Caco-2 (cell line): ENCODE results near the gene RNF6. TPM values are rescaled to one million over a fixed set of nuclear protein-coding genes. Genes with fewer than 3 reads are reported as not detected.

ENCODE experiments used
- BruUV-seq: library from RNA; stranded (reverse); fragments of 400-500 nt; replicated peaks from 2 replicates; lab custom pipeline; 2021; lab: Mats Ljungman, UMichigan
- CTCF ChIA-PET: fragments of 300-600 bp; sonication (Branson Sonifier 250); formaldehyde crosslinking; loops from one replicate; lab custom pipeline; 2022; ENCODE audit warnings: antibody characterized with exemption; lab: Charles Lee
- POLR2A ChIA-PET: fragments of 300-600 bp; sonication (Branson Sonifier 250); formaldehyde crosslinking; loops from one replicate; lab custom pipeline; 2022; ENCODE audit warnings: antibody characterized with exemption; lab: Charles Lee
- DNase-seq, 2 experiments: peaks; one replicate each; pipeline versions ENCODE4 v3.0.0 to v3.0.0-alpha.2; 2020 to 2022
- H3K27me3 ChIP-seq: replicated peaks from 2 replicates; pipeline ENCODE4 v1.6.0; 2011; ENCODE audit warnings: low read length; ENCODE audit not compliant: control insufficient read depth, insufficient read depth
- H3K36me3 ChIP-seq: 2 replicates; pipeline ENCODE4 v1.5.1; 2011; ENCODE audit warnings: low read length; ENCODE audit not compliant: control insufficient read depth, insufficient read depth
- H3K4me1 ChIP-seq: fragments of 250-450 bp; sonication (Bioruptor Pico); 2 replicates; pipeline ENCODE4 v1.5.1; 2020; ENCODE audit warnings: mild to moderate bottlenecking
- H3K4me3 ChIP-seq: 2 replicates; pipeline ENCODE4 v1.5.1; 2011; ENCODE audit warnings: low read depth, mild to moderate bottlenecking, control low read depth, low read length
- H3K9me3 ChIP-seq: fragments of 250-450 bp; sonication (Bioruptor Pico); 2 replicates; pipeline ENCODE4 v1.5.1; 2020; ENCODE audit warnings: mild to moderate bottlenecking, moderate library complexity
- H3K27ac Mint-ChIP-seq: one replicate; pipeline ENCODE4 v1.8.0; 2022; ENCODE audit warnings: mixed read lengths; ENCODE audit not compliant: unreplicated experiment
- H3K27me3 Mint-ChIP-seq: one replicate; pipeline ENCODE4 v1.8.0; 2022; ENCODE audit warnings: mixed read lengths; ENCODE audit not compliant: insufficient read depth, unreplicated experiment
- H3K36me3 Mint-ChIP-seq: one replicate; pipeline ENCODE4 v1.8.0; 2022; ENCODE audit warnings: mild to moderate bottlenecking, mixed read lengths; ENCODE audit not compliant: insufficient read depth, unreplicated experiment
- H3K4me1 Mint-ChIP-seq: one replicate; pipeline ENCODE4 v1.8.0; 2022; ENCODE audit warnings: low read depth, mixed read lengths; ENCODE audit not compliant: unreplicated experiment
- H3K4me3 Mint-ChIP-seq: one replicate; pipeline ENCODE4 v1.8.0; 2022; ENCODE audit warnings: mild to moderate bottlenecking, moderate library complexity, mixed read lengths; ENCODE audit not compliant: unreplicated experiment
- H3K9me3 Mint-ChIP-seq: one replicate; pipeline ENCODE4 v1.8.0; 2022; ENCODE audit warnings: mixed read lengths; ENCODE audit not compliant: unreplicated experiment
- intact Hi-C: fragments of 100-400 bp; cut with micrococcal nuclease; formaldehyde crosslinking; loops from one replicate; pipeline ENCODE4 v1.10.0; 2022; ENCODE audit not compliant: unreplicated experiment
- total RNA-seq: library from RNA; stranded (reverse); gene quantifications from 2 replicates; pipeline ENCODE4 v1.2.3, GENCODE V29; 2022
- TF ChIP-seq, protein P1 (sequence below), 2 experiments: fragments of 200-600 bp in 1 of 2; IDR thresholded peaks; 1 replicate in 1 of 2; 2 replicates in 1 of 2; pipeline versions ENCODE4 v1.5.1 to v1.8.0; 2011 to 2022; ENCODE audit warnings: antibody characterized with exemption in 1 of 2, control low read depth in 1 of 2, inconsistent platforms in 1 of 2, low read depth in 1 of 2, low read length in 1 of 2, mild to moderate bottlenecking in 1 of 2, moderate library complexity in 1 of 2; ENCODE audit not compliant: insufficient read depth in 1 of 2, severe bottlenecking in 1 of 2, unreplicated experiment in 1 of 2

The RNF6 gene
- total RNA-seq, 1 experiment from 2014 or later: 41.4 TPM

DNA sequence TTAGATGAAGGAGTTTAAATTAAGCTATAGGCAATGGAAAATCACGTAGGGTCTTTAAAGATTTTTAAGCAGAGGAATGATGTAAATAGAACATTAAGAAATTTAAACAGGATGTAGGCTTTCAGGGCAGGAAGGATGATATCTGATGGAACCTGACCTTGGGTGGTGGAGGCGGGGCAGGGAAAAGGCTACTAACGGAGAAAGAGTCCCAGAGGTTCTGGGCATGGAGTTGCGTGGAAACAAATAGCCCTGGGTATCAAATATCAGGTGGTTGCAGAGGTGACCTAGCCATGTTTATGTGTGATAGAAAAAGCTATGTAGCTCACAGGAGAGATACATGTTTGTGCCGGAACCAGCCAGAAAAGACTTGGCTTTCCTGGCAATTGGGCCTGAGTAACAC lies 24.0 kb upstream of the RNF6 start:
- BruUV-seq: no TSS peak
- no peak overlapping the region for H3K4me3 Mint-ChIP-seq
- ChIA-PET CTCF (no interaction called here), POLR2A (no interaction called here)
- no peak overlapping the region for H3K4me3 ChIP-seq
- TF ChIP-seq, protein P1, sequence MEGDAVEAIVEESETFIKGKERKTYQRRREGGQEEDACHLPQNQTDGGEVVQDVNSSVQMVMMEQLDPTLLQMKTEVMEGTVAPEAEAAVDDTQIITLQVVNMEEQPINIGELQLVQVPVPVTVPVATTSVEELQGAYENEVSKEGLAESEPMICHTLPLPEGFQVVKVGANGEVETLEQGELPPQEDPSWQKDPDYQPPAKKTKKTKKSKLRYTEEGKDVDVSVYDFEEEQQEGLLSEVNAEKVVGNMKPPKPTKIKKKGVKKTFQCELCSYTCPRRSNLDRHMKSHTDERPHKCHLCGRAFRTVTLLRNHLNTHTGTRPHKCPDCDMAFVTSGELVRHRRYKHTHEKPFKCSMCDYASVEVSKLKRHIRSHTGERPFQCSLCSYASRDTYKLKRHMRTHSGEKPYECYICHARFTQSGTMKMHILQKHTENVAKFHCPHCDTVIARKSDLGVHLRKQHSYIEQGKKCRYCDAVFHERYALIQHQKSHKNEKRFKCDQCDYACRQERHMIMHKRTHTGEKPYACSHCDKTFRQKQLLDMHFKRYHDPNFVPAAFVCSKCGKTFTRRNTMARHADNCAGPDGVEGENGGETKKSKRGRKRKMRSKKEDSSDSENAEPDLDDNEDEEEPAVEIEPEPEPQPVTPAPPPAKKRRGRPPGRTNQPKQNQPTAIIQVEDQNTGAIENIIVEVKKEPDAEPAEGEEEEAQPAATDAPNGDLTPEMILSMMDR (IDR thresholded peaks at IDR 0.05; ENCODE audit: insufficient read depth in 1 of 2, low read depth in 1 of 2, low read length in 1 of 2, severe bottlenecking in 1 of 2, unreplicated experiment in 1 of 2): no peak
- H3K27ac Mint-ChIP-seq: no peak overlapping the region
- no peaks in the 10 kb centered on the region for H3K36me3 ChIP-seq
- no peaks in the 10 kb centered on the region for H3K27me3 ChIP-seq
- H3K4me1 Mint-ChIP-seq: no peaks in the 10 kb centered on the region
- no peaks in the 10 kb centered on the region for H3K9me3 Mint-ChIP-seq
- H3K27me3 Mint-ChIP-seq: no peaks in the 10 kb centered on the region
- DNase-seq: no peak
- H3K9me3 ChIP-seq: peaks cover 8% of the 10 kb centered on the region
- no peaks in the 10 kb centered on the region for H3K36me3 Mint-ChIP-seq
- intact Hi-C loops: no loop called here
- peaks cover 5% of the 10 kb centered on the region; the same call in 1 of the 2 replicates for H3K4me1 ChIP-seq

DNA sequence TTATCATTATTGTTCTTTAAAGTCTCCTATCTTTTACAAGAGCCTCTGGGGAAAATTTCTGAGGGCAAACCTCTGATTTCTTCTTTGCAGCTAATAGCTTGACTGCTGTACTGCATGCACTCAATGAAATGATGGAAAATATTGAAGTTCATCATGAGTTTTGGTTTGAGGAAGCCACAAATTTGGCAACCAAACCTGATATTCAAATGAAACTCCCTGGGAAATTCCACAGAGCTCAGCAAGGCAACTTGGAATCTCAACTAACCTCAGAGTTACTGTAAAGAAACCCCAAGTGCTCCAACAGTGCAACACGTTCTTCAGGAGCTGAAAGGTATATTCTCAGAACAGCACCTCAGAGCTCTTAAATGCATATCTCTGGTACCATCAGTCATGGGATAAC lies 14.2 kb upstream of the RNF6 start:
- POLR2A ChIA-PET: no interaction called here
- CTCF ChIA-PET: no interaction called here
- intact Hi-C loops: no loop called here

GRCh38 chr13:26230703-26231102 lies 8.6 kb upstream of the RNF6 start:
- H3K36me3 Mint-ChIP-seq: no peaks in the 10 kb centered on the region
- no peaks in the 10 kb centered on the region for H3K27me3 Mint-ChIP-seq
- Histone ChIP-seq H3K9me3 (no peaks in the 10 kb centered on the region), H3K4me3 (no peak overlapping the region), H3K36me3 (no peaks in the 10 kb centered on the region), H3K4me1 (no peaks in the 10 kb centered on the region), H3K27me3 (no peaks in the 10 kb centered on the region)
- no peaks in the 10 kb centered on the region for H3K9me3 Mint-ChIP-seq
- no peaks in the 10 kb centered on the region for H3K4me1 Mint-ChIP-seq
- TF ChIP-seq, protein P1 (IDR thresholded peaks at IDR 0.05; ENCODE audit: insufficient read depth in 1 of 2, low read depth in 1 of 2, low read length in 1 of 2, severe bottlenecking in 1 of 2, unreplicated experiment in 1 of 2): no peak
- intact Hi-C loops: no loop called here
- no peak overlapping the region for H3K4me3 Mint-ChIP-seq
- BruUV-seq: no TSS peak
- DNase-seq: no peak
- ChIA-PET POLR2A (no interaction called here), CTCF (no interaction called here)
- no peak overlapping the region for H3K27ac Mint-ChIP-seq

More for the DNA sequence above, 14.2 kb upstream of the RNF6 start:
- Mint-ChIP-seq H3K4me1 (no peaks in the 10 kb centered on the region), H3K27me3 (no peaks in the 10 kb centered on the region), H3K27ac (no peak overlapping the region), H3K36me3 (no peaks in the 10 kb centered on the region), H3K9me3 (no peaks in the 10 kb centered on the region), H3K4me3 (no peak overlapping the region)
- no peak for DNase-seq
- H3K27me3 ChIP-seq: no peaks in the 10 kb centered on the region
- BruUV-seq: no TSS peak
- no peaks in the 10 kb centered on the region for H3K9me3 ChIP-seq
- H3K4me3 ChIP-seq: no peak overlapping the region
- no peaks in the 10 kb centered on the region for H3K4me1 ChIP-seq
- TF ChIP-seq, protein P1 (IDR thresholded peaks at IDR 0.05; ENCODE audit: insufficient read depth in 1 of 2, low read depth in 1 of 2, low read length in 1 of 2, severe bottlenecking in 1 of 2, unreplicated experiment in 1 of 2): no peak
- no peaks in the 10 kb centered on the region for H3K36me3 ChIP-seq
